DLD1 (cell line): ENCODE results near the gene RGS16.

Experiments used
- in situ Hi-C: cut with HindIII; loops from 2 replicates; pipeline ENCODE4 v1.10.0; 2017; ENCODE audit warnings: low sequenced_read_pairs

RGS16 gene

GRCh38 chr1:182630586-182630985 lies 26.4 kb upstream of the RGS16 start:
- in situ Hi-C loops = no loop called here

DNA sequence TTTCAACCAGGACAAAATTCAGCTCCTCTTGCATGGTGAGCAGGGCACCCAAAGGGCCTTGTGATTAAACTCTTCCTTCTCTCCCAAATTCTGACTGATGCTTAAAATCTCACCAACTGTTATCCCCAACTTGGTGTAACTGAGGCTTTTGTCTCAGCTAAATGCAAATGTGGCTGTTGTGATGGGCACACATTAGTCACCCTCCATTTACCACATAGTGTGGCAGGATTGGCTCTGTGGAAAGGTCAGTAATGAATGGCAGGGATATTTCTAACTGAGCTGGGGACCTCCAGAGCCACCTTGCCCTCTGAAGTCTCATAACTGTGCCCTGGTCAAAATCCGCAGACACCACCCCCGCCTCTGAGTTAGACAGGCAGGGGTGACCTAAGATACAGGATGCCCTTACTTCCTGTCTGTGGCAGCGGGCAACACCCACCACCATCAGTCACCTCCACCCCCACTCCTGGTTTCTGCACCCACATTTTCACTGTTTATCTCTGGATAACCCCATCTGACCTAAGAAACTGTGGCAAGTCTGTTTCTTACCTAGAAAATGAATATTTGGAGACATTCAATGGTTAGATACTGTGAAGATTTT lies 25.4 kb upstream of the RGS16 start:
- in situ Hi-C loops = no loop called here

- in situ Hi-C loops = no loop called here
These were observed 24.9 kb upstream of the RGS16 start for GRCh38 chr1:182629080-182629479.

GRCh38 chr1:182628657-182629056 lies 24.5 kb upstream of the RGS16 start:
- in situ Hi-C loops = no loop called here

- in situ Hi-C loops = no loop called here
These were observed 23.4 kb upstream of the RGS16 start for GRCh38 chr1:182627622-182628021.

- in situ Hi-C loops = no loop called here
These were observed 22.3 kb upstream of the RGS16 start for GRCh38 chr1:182626527-182626926.

- in situ Hi-C loops = no loop called here
These were observed 21.7 kb upstream of the RGS16 start for GRCh38 chr1:182625719-182626504.

GRCh38 chr1:182625024-182625423 lies 20.8 kb upstream of the RGS16 start:
- in situ Hi-C loops = no loop called here

- in situ Hi-C loops = no loop called here
These were observed 20.4 kb upstream of the RGS16 start for GRCh38 chr1:182624577-182624976.

GRCh38 chr1:182622901-182623528 lies 18.8 kb upstream of the RGS16 start:
- in situ Hi-C loops = no loop called here

- in situ Hi-C loops = no loop called here
These were observed 17.7 kb upstream of the RGS16 start for GRCh38 chr1:182621906-182622305.

DNA sequence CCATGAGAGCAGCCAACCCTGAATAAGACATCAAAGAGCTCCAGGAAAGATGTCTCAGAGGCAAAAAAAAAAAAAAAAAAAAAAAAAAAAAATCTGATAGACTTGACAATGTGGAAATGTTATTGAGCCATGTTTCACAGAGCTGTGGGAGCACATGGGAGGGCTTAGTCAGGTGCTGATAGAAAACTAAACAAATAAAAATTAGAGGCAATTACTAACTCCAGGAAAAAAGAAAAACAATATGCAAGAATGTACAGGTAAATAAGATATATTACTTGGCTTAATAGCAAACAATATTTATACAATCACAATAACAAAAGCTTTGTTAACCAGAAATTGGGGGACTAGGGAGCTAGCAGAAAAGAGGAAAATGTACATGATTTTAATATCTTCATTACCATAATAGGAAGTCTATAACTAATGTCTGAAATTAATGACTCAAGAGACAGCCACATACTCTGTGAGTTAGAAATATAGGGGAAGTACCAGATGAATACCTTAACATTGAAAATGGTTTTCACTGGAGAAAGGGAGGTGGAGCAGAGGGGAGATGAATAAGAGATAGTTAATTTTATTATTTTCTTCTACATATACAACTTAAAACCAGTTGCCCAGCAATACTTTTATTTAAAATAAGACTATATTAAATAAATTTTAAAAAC lies 16.9 kb upstream of the RGS16 start:
- in situ Hi-C loops = no loop called here

- in situ Hi-C loops = no loop called here
These were observed 13.7 kb upstream of the RGS16 start for GRCh38 chr1:182617734-182618351.

GRCh38 chr1:182617014-182617429 lies 12.8 kb upstream of the RGS16 start:
- in situ Hi-C loops = no loop called here

GRCh38 chr1:182616130-182617013 lies 12.2 kb upstream of the RGS16 start:
- in situ Hi-C loops = no loop called here

GRCh38 chr1:182615468-182616129 lies 11.4 kb upstream of the RGS16 start:
- in situ Hi-C loops = no loop called here

DNA sequence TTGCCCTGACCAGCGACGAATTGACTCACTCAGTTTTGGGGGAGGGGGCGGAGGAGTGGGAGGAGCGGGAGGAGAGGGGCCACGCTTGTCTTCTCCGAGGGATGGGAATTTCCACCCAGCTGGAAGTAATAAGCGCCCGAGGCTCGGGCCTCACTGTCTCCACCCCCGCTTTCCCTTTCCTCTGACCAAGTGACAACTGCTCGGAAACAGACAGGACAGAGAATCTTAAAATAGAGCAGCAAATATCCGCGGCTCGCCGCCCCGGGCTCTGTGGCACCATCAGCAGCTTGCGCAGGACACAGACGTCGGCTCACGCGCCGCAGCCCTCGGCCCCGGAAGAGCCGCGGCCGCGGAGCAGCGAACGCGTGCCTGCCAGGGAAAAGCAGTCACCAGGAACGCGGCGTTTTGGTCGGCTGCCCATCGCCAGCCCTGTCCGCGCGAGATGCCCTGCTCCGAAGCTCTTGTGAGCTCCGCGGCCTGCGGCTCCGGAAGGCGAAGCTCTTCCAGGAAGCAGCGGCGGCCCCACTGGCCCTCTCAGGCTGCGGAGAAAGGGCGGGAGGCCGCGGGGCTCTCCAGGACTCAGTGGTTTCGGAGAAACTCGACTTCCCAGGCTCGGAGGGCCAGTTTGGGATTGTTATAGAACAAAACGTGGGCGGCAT lies 10.7 kb upstream of the RGS16 start:
- in situ Hi-C loops = no loop called here

- in situ Hi-C loops = no loop called here
These were observed 7.6 kb upstream of the RGS16 start for GRCh38 chr1:182611787-182612186.

GRCh38 chr1:182611326-182611725 lies 7.1 kb upstream of the RGS16 start:
- in situ Hi-C loops = no loop called here
